ENCODE results near the gene UGCG. TPM values are rescaled to one million over a fixed set of nuclear protein-coding genes. Genes with fewer than 3 reads are reported as not detected.

Gene UGCG
- total RNA-seq, 1 donor = 121 TPM

GRCh38 chr9:111937301-111937700 lies 40.7 kb downstream of the UGCG start:
- no peak overlapping the region for H3K4me2 ChIP-seq (ENCODE audit: insufficient read depth, low read length)
- peaks cover 32% of the 10 kb centered on the region for H3K4me1 ChIP-seq (ENCODE audit: insufficient read depth, low read length)
- H3K9me3 ChIP-seq (ENCODE audit: low read depth, low read length) = no peaks in the 10 kb centered on the region
- H3K27ac ChIP-seq (ENCODE audit: low read depth, low read length) = peak overlapping the region; percentile 67
- H4K20me1 ChIP-seq (ENCODE audit: insufficient read depth, low read length) = no peaks in the 10 kb centered on the region
- DNase-seq (ENCODE audit: insufficient read length, low spot score, missing footprints) = peak; percentile 6
- TF ChIP-seq, protein P1, sequence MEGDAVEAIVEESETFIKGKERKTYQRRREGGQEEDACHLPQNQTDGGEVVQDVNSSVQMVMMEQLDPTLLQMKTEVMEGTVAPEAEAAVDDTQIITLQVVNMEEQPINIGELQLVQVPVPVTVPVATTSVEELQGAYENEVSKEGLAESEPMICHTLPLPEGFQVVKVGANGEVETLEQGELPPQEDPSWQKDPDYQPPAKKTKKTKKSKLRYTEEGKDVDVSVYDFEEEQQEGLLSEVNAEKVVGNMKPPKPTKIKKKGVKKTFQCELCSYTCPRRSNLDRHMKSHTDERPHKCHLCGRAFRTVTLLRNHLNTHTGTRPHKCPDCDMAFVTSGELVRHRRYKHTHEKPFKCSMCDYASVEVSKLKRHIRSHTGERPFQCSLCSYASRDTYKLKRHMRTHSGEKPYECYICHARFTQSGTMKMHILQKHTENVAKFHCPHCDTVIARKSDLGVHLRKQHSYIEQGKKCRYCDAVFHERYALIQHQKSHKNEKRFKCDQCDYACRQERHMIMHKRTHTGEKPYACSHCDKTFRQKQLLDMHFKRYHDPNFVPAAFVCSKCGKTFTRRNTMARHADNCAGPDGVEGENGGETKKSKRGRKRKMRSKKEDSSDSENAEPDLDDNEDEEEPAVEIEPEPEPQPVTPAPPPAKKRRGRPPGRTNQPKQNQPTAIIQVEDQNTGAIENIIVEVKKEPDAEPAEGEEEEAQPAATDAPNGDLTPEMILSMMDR (IDR thresholded peaks at IDR 0.05; ENCODE audit: extremely low read depth, low read depth, low read length) = no peak
- H2AFZ ChIP-seq (ENCODE audit: low read length) = no peak overlapping the region
- H3K27me3 ChIP-seq (ENCODE audit: insufficient read depth, low read length) = no peaks in the 10 kb centered on the region
- H3K36me3 ChIP-seq (ENCODE audit: insufficient read depth, low read length) = peaks cover 56% of the 10 kb centered on the region
- peaks cover 17% of the 10 kb centered on the region for H3K79me2 ChIP-seq (ENCODE audit: insufficient read depth, low read length)
- H3K4me3 ChIP-seq (ENCODE audit: insufficient read depth, low read length) = no peak overlapping the region

- DNase-seq (ENCODE audit: insufficient read length, low spot score, missing footprints) = no peak
- peaks cover 29% of the 10 kb centered on the region for H3K4me1 ChIP-seq (ENCODE audit: insufficient read depth, low read length)
- no peak overlapping the region for H2AFZ ChIP-seq (ENCODE audit: low read length)
- H3K79me2 ChIP-seq (ENCODE audit: insufficient read depth, low read length) = peaks cover 12% of the 10 kb centered on the region
- TF ChIP-seq, protein P1 (IDR thresholded peaks at IDR 0.05; ENCODE audit: extremely low read depth, low read depth, low read length) = no peak
- peak overlapping the region; percentile 5 for H3K4me2 ChIP-seq (ENCODE audit: insufficient read depth, low read length)
- no peaks in the 10 kb centered on the region for H3K27me3 ChIP-seq (ENCODE audit: insufficient read depth, low read length)
- peak overlapping the region; percentile 67 for H3K27ac ChIP-seq (ENCODE audit: low read depth, low read length)
- peaks cover 50% of the 10 kb centered on the region for H3K36me3 ChIP-seq (ENCODE audit: insufficient read depth, low read length)
- no peak overlapping the region for H3K4me3 ChIP-seq (ENCODE audit: insufficient read depth, low read length)
- H4K20me1 ChIP-seq (ENCODE audit: insufficient read depth, low read length) = no peaks in the 10 kb centered on the region
- H3K9me3 ChIP-seq (ENCODE audit: low read depth, low read length) = no peaks in the 10 kb centered on the region
Observed at GRCh38 chr9:111937781-111938426, 41.3 kb downstream of the UGCG start.

GRCh38 chr9:111938427-111938800 lies 41.8 kb downstream of the UGCG start:
- H3K36me3 ChIP-seq (ENCODE audit: insufficient read depth, low read length) = peaks cover 45% of the 10 kb centered on the region
- no peaks in the 10 kb centered on the region for H3K9me3 ChIP-seq (ENCODE audit: low read depth, low read length)
- TF ChIP-seq, protein P1 (IDR thresholded peaks at IDR 0.05; ENCODE audit: extremely low read depth, low read depth, low read length) = no peak
- H2AFZ ChIP-seq (ENCODE audit: low read length) = no peak overlapping the region
- peaks cover 33% of the 10 kb centered on the region for H3K4me1 ChIP-seq (ENCODE audit: insufficient read depth, low read length)
- H3K27ac ChIP-seq (ENCODE audit: low read depth, low read length) = peak overlapping the region; percentile 67
- H3K79me2 ChIP-seq (ENCODE audit: insufficient read depth, low read length) = peaks cover 9% of the 10 kb centered on the region
- H3K27me3 ChIP-seq (ENCODE audit: insufficient read depth, low read length) = no peaks in the 10 kb centered on the region
- no peak for DNase-seq (ENCODE audit: insufficient read length, low spot score, missing footprints)
- H4K20me1 ChIP-seq (ENCODE audit: insufficient read depth, low read length) = no peaks in the 10 kb centered on the region
- no peak overlapping the region for H3K4me3 ChIP-seq (ENCODE audit: insufficient read depth, low read length)
- no peak overlapping the region for H3K4me2 ChIP-seq (ENCODE audit: insufficient read depth, low read length)

DNA sequence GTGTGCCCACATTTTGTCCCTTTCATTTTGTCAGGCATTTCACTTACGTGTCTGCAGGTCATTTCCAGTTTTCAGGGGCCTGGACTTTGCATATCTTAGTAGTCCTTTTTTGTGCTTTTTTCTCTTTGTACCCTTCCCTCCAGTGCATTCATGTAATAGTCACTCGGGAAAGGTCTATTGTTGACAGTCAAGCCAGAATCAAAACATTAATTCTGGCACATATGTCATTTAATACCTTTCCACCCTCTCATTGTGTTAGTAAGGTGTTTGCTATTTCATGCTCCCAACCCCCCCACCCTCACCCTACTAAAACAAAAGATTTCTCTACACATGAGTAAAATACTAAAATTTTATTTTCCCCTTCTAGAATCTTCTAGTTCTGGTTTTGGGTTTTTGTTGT lies 42.7 kb downstream of the UGCG start:
- no peak for DNase-seq (ENCODE audit: insufficient read length, low spot score, missing footprints)
- H3K27ac ChIP-seq (ENCODE audit: low read depth, low read length) = peak overlapping the region; percentile 67
- peaks cover 3% of the 10 kb centered on the region for H3K79me2 ChIP-seq (ENCODE audit: insufficient read depth, low read length)
- no peaks in the 10 kb centered on the region for H3K9me3 ChIP-seq (ENCODE audit: low read depth, low read length)
- H3K27me3 ChIP-seq (ENCODE audit: insufficient read depth, low read length) = no peaks in the 10 kb centered on the region
- no peaks in the 10 kb centered on the region for H4K20me1 ChIP-seq (ENCODE audit: insufficient read depth, low read length)
- peaks cover 36% of the 10 kb centered on the region for H3K36me3 ChIP-seq (ENCODE audit: insufficient read depth, low read length)
- H3K4me2 ChIP-seq (ENCODE audit: insufficient read depth, low read length) = no peak overlapping the region
- peaks cover 38% of the 10 kb centered on the region for H3K4me1 ChIP-seq (ENCODE audit: insufficient read depth, low read length)
- TF ChIP-seq, protein P1 (IDR thresholded peaks at IDR 0.05; ENCODE audit: extremely low read depth, low read depth, low read length) = no peak
- no peak overlapping the region for H3K4me3 ChIP-seq (ENCODE audit: insufficient read depth, low read length)
- H2AFZ ChIP-seq (ENCODE audit: low read length) = no peak overlapping the region

Data from osteoblast (primary cell).